NCI-H146 treated with DMSO at 0.1 percent for 48 hours (cell line): Measurements from ENCODE around the gene NIPAL1.

Experiments
- DNase-seq: peaks from one replicate; lab custom pipeline; 2025; ENCODE audit not compliant: unreplicated experiment; lab: John Stamatoyannopoulos, UW

The NIPAL1 gene

GRCh38 chr4:48058617-48059530 is 42.3 kb downstream of the NIPAL1 start:
- no peak for DNase-seq

- no peak for DNase-seq
Measured at GRCh38 chr4:48064349-48064748, 47.8 kb downstream of the NIPAL1 start.

GRCh38 chr4:48065587-48066052 is 49.0 kb downstream of the NIPAL1 start:
- no peak for DNase-seq

- DNase-seq, result no peak
Measured at GRCh38 chr4:48067536-48067935, 51.0 kb downstream of the NIPAL1 start.

- DNase-seq, result no peak
Measured at GRCh38 chr4:48068182-48068581, 51.6 kb downstream of the NIPAL1 start.

- DNase-seq, result no peak
Measured at GRCh38 chr4:48069026-48069425, 52.5 kb downstream of the NIPAL1 start.

GRCh38 chr4:48071191-48071590 is 54.6 kb downstream of the NIPAL1 start:
- no peak for DNase-seq

- DNase-seq, result no peak
Measured at GRCh38 chr4:48073567-48074103, 57.1 kb downstream of the NIPAL1 start.

GRCh38 chr4:48074657-48075056 is 58.1 kb downstream of the NIPAL1 start:
- DNase-seq, result no peak

GRCh38 chr4:48078425-48078824 is 61.9 kb downstream of the NIPAL1 start:
- DNase-seq, result no peak

GRCh38 chr4:48078862-48079655 is 62.5 kb downstream of the NIPAL1 start:
- DNase-seq, result no peak

- DNase-seq, result peak; percentile 16
Measured at GRCh38 chr4:48079972-48080391, 63.4 kb downstream of the NIPAL1 start.

- no peak for DNase-seq
Measured at GRCh38 chr4:48081196-48081595, 64.6 kb downstream of the NIPAL1 start.

GRCh38 chr4:48082956-48083355 is 66.4 kb downstream of the NIPAL1 start:
- no peak for DNase-seq

- DNase-seq, result no peak
Measured at GRCh38 chr4:48085821-48086589, 69.4 kb downstream of the NIPAL1 start.
